Measurements from ENCODE around the gene MX1. TPM values are rescaled to one million over a fixed set of nuclear protein-coding genes. Genes with fewer than 3 reads are reported as not detected.

Gene MX1
- total RNA-seq, 1 experiment from 2014 or later = 90.0 TPM

- H3K36me3 ChIP-seq (ENCODE audit: insufficient read depth, low read length) = no peaks in the 10 kb centered on the region
- no peaks in the 10 kb centered on the region for H4K20me1 ChIP-seq (ENCODE audit: insufficient read depth, low read depth, low read length)
- no peaks in the 10 kb centered on the region for H3K4me1 ChIP-seq (ENCODE audit: low read length)
- H2AFZ ChIP-seq (ENCODE audit: low read length) = no peak overlapping the region
- DNase-seq = no peak
- no peak overlapping the region for H3K9ac ChIP-seq (ENCODE audit: low read length)
- H3K27me3 ChIP-seq (ENCODE audit: low read length) = no peaks in the 10 kb centered on the region
- H3K27ac ChIP-seq (ENCODE audit: low read length) = no peak overlapping the region
- H3K9me3 ChIP-seq (ENCODE audit: low read length) = no peaks in the 10 kb centered on the region
- no peaks in the 10 kb centered on the region for H3K9me2 ChIP-seq (replicated peaks; ENCODE audit: insufficient read depth, low read length)
- H3K79me2 ChIP-seq (ENCODE audit: low read length) = no peaks in the 10 kb centered on the region
- no peak overlapping the region for H3K4me2 ChIP-seq (ENCODE audit: low read depth, low read length, poor library complexity, severe bottlenecking)
- no peak overlapping the region for H3K4me3 ChIP-seq (ENCODE audit: low read length)
Observed at GRCh38 chr21:41402796-41403195, 23.2 kb upstream of the MX1 start.

GRCh38 chr21:41403331-41403730 lies 22.7 kb upstream of the MX1 start:
- no peak overlapping the region for H2AFZ ChIP-seq (ENCODE audit: low read length)
- no peak for DNase-seq
- H4K20me1 ChIP-seq (ENCODE audit: insufficient read depth, low read depth, low read length) = no peaks in the 10 kb centered on the region
- H3K4me2 ChIP-seq (ENCODE audit: low read depth, low read length, poor library complexity, severe bottlenecking) = no peak overlapping the region
- no peak overlapping the region for H3K4me3 ChIP-seq (ENCODE audit: low read length)
- H3K9ac ChIP-seq (ENCODE audit: low read length) = no peak overlapping the region
- no peaks in the 10 kb centered on the region for H3K36me3 ChIP-seq (ENCODE audit: insufficient read depth, low read length)
- H3K27ac ChIP-seq (ENCODE audit: low read length) = no peak overlapping the region
- H3K9me3 ChIP-seq (ENCODE audit: low read length) = no peaks in the 10 kb centered on the region
- H3K27me3 ChIP-seq (ENCODE audit: low read length) = no peaks in the 10 kb centered on the region
- H3K9me2 ChIP-seq (replicated peaks; ENCODE audit: insufficient read depth, low read length) = no peaks in the 10 kb centered on the region
- no peaks in the 10 kb centered on the region for H3K79me2 ChIP-seq (ENCODE audit: low read length)
- no peaks in the 10 kb centered on the region for H3K4me1 ChIP-seq (ENCODE audit: low read length)

- Histone ChIP-seq H3K79me2 (ENCODE audit: low read length) (no peaks in the 10 kb centered on the region), H3K36me3 (ENCODE audit: insufficient read depth, low read length) (no peaks in the 10 kb centered on the region)
Observed at GRCh38 chr21:41403966-41404365, 22.1 kb upstream of the MX1 start.

DNA sequence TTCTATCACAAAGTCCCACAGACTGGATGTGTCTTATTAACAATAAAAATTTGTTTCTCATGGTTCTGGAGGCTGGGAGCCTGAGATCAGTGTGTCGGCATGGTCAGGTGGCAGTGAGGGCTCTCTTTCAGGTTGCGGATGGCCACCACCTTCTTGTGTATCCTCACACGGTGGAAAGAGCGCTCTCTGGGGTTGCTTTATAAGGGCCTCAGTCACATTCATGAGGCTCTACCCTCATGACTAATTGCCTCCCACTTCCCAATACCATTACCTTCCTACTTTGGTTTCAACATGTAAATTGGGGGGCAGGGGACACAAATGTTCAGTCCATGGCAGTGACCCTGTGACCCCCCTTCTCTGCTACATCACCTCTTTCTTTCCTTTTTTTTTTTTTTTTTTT lies 20.7 kb upstream of the MX1 start:
- Histone ChIP-seq H3K27ac (ENCODE audit: low read length) (no peak overlapping the region), H3K9me3 (ENCODE audit: low read length) (no peaks in the 10 kb centered on the region), H4K20me1 (ENCODE audit: insufficient read depth, low read depth, low read length) (no peaks in the 10 kb centered on the region), H3K4me1 (ENCODE audit: low read length) (no peaks in the 10 kb centered on the region), H2AFZ (ENCODE audit: low read length) (no peak overlapping the region), H3K9ac (ENCODE audit: low read length) (no peak overlapping the region), H3K9me2 (replicated peaks; ENCODE audit: insufficient read depth, low read length) (no peaks in the 10 kb centered on the region), H3K27me3 (ENCODE audit: low read length) (no peaks in the 10 kb centered on the region), H3K36me3 (ENCODE audit: insufficient read depth, low read length) (no peaks in the 10 kb centered on the region), H3K4me2 (ENCODE audit: low read depth, low read length, poor library complexity, severe bottlenecking) (no peak overlapping the region), H3K4me3 (ENCODE audit: low read length) (no peak overlapping the region), H3K79me2 (ENCODE audit: low read length) (no peaks in the 10 kb centered on the region)
- no peak for DNase-seq

More at GRCh38 chr21:41403966-41404365, 22.1 kb upstream of the MX1 start:
- no peak overlapping the region for H3K27ac ChIP-seq (ENCODE audit: low read length)
- H3K9ac ChIP-seq (ENCODE audit: low read length) = no peak overlapping the region
- H3K27me3 ChIP-seq (ENCODE audit: low read length) = no peaks in the 10 kb centered on the region
- H3K4me1 ChIP-seq (ENCODE audit: low read length) = no peaks in the 10 kb centered on the region
- no peak overlapping the region for H2AFZ ChIP-seq (ENCODE audit: low read length)
- no peak overlapping the region for H3K4me3 ChIP-seq (ENCODE audit: low read length)
- H3K9me2 ChIP-seq (replicated peaks; ENCODE audit: insufficient read depth, low read length) = no peaks in the 10 kb centered on the region
- H4K20me1 ChIP-seq (ENCODE audit: insufficient read depth, low read depth, low read length) = no peaks in the 10 kb centered on the region
- no peaks in the 10 kb centered on the region for H3K9me3 ChIP-seq (ENCODE audit: low read length)
- no peak overlapping the region for H3K4me2 ChIP-seq (ENCODE audit: low read depth, low read length, poor library complexity, severe bottlenecking)
- DNase-seq = peak; percentile 29

GRCh38 chr21:41406340-41406739 lies 19.7 kb upstream of the MX1 start:
- no peaks in the 10 kb centered on the region for H3K27me3 ChIP-seq (ENCODE audit: low read length)
- H3K27ac ChIP-seq (ENCODE audit: low read length) = no peak overlapping the region
- no peaks in the 10 kb centered on the region for H4K20me1 ChIP-seq (ENCODE audit: insufficient read depth, low read depth, low read length)
- no peaks in the 10 kb centered on the region for H3K9me3 ChIP-seq (ENCODE audit: low read length)
- H3K4me3 ChIP-seq (ENCODE audit: low read length) = no peak overlapping the region
- H3K9ac ChIP-seq (ENCODE audit: low read length) = no peak overlapping the region
- H3K79me2 ChIP-seq (ENCODE audit: low read length) = no peaks in the 10 kb centered on the region
- H3K36me3 ChIP-seq (ENCODE audit: insufficient read depth, low read length) = no peaks in the 10 kb centered on the region
- DNase-seq = no peak
- no peaks in the 10 kb centered on the region for H3K9me2 ChIP-seq (replicated peaks; ENCODE audit: insufficient read depth, low read length)
- H2AFZ ChIP-seq (ENCODE audit: low read length) = no peak overlapping the region
- H3K4me2 ChIP-seq (ENCODE audit: low read depth, low read length, poor library complexity, severe bottlenecking) = no peak overlapping the region
- H3K4me1 ChIP-seq (ENCODE audit: low read length) = peaks cover 7% of the 10 kb centered on the region

DNA sequence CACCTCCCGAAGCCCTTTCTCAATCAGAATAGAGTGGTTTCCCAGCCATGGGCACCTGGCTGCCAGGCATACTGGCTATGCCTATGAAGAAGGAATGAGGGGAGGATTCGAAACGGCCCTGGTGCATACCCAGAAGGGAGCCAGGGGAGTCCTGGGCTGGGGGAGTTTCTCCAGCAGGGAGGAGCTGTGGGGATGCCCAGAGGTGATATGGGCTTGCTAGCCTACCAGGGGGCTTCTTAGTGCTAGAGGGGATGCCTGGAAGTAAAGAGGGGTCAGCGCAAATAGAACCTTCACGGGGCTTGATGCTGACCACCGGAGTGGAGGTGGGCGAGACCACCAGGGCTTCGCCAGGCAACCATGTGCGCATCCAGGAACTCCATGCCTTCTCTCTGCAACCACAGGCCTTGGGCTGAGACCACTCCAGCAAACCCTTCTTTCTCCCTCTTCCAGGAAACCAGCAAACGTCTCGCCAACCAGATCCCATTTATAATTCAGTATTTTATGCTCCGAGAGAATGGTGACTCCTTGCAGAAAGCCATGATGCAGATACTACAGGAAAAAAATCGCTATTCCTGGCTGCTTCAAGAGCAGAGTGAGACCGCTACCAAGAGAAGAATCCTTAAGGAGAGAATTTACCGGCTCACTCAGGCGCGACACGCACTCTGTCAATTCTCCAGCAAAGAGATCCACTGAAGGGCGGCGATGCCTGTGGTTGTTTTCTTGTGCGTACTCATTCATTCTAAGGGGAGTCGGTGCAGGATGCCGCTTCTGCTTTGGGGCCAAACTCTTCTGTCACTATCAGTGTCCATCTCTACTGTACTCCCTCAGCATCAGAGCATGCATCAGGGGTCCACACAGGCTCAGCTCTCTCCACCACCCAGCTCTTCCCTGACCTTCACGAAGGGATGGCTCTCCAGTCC lies 18.2 kb upstream of the MX1 start:
- Histone ChIP-seq H2AFZ (ENCODE audit: low read length) (no peak overlapping the region), H3K79me2 (ENCODE audit: low read length) (no peaks in the 10 kb centered on the region), H3K27ac (ENCODE audit: low read length) (no peak overlapping the region), H3K27me3 (ENCODE audit: low read length) (no peaks in the 10 kb centered on the region), H3K4me1 (ENCODE audit: low read length) (peaks cover 7% of the 10 kb centered on the region), H3K9ac (ENCODE audit: low read length) (no peak overlapping the region), H4K20me1 (ENCODE audit: insufficient read depth, low read depth, low read length) (no peaks in the 10 kb centered on the region), H3K4me2 (ENCODE audit: low read depth, low read length, poor library complexity, severe bottlenecking) (no peak overlapping the region), H3K4me3 (ENCODE audit: low read length) (no peak overlapping the region), H3K9me2 (replicated peaks; ENCODE audit: insufficient read depth, low read length) (no peaks in the 10 kb centered on the region), H3K36me3 (ENCODE audit: insufficient read depth, low read length) (no peaks in the 10 kb centered on the region), H3K9me3 (ENCODE audit: low read length) (no peaks in the 10 kb centered on the region)
- no peak for DNase-seq

DNA sequence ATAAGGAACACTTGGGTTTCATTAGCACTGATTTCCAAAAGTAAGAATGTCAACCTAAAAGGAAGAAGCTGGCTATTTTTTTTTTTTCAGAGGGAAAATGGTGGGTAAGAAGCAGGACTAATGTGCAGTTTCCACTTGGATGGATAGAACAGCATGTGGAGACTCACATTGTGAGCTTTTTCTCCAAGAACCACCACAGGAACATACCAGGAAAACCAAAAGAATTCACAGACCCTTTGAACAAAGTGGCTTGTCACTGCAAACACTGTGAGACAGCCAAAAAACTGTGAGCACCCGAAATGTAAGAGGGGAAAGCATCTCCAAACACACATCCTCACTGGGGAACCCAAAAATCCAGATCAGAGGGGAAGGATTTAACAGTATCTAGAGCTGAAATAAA lies 15.7 kb upstream of the MX1 start:
- Histone ChIP-seq H3K36me3 (ENCODE audit: insufficient read depth, low read length) (no peaks in the 10 kb centered on the region), H4K20me1 (ENCODE audit: insufficient read depth, low read depth, low read length) (no peaks in the 10 kb centered on the region), H3K27ac (ENCODE audit: low read length) (no peak overlapping the region), H3K27me3 (ENCODE audit: low read length) (no peaks in the 10 kb centered on the region), H3K9me2 (replicated peaks; ENCODE audit: insufficient read depth, low read length) (no peaks in the 10 kb centered on the region), H2AFZ (ENCODE audit: low read length) (no peak overlapping the region), H3K79me2 (ENCODE audit: low read length) (no peaks in the 10 kb centered on the region), H3K4me3 (ENCODE audit: low read length) (no peak overlapping the region), H3K9me3 (ENCODE audit: low read length) (no peaks in the 10 kb centered on the region), H3K4me1 (ENCODE audit: low read length) (peaks cover 7% of the 10 kb centered on the region), H3K4me2 (ENCODE audit: low read depth, low read length, poor library complexity, severe bottlenecking) (no peak overlapping the region), H3K9ac (ENCODE audit: low read length) (no peak overlapping the region)
- peak; percentile 33 for DNase-seq

DNA sequence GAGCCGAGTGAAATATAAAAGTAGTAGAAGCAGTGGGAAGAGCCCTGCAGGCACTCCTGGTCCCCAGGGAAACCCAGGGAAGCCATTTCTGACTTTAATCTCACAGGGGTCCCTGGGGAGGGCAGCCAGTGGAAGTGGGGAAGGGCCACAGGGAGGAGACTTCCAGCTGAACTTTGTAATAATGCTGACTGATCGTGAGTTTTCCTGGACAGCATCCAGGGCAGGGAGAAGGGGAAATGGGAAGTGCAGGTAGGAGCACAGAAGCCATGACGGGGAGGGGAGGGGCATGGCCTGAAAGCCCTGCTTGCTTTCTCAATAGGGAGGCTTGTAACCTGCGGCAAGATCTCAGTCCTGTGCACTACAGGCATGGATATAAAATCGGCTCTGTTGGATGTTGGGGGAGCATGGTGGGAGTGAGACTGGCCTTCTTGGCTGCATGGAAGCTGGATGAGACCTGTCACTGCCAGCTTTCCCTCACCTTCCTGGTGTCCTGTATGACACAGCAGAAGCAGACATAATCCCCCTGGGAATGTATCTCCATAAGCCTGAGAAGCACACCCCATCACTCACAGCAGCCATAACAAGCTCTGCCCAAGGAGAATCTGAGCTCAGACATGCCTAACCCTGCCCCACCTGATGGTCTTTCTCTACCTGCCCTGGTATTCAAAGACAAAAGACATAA lies 15.1 kb upstream of the MX1 start:
- Histone ChIP-seq H3K4me3 (ENCODE audit: low read length) (peak overlapping the region; percentile 32; the same call in 1 of the 2 replicates), H4K20me1 (ENCODE audit: insufficient read depth, low read depth, low read length) (no peaks in the 10 kb centered on the region), H3K36me3 (ENCODE audit: insufficient read depth, low read length) (no peaks in the 10 kb centered on the region), H3K9ac (ENCODE audit: low read length) (peak overlapping the region; percentile 6; the same call in 1 of the 2 replicates), H2AFZ (ENCODE audit: low read length) (no peak overlapping the region), H3K4me2 (ENCODE audit: low read depth, low read length, poor library complexity, severe bottlenecking) (peak overlapping the region; percentile 40), H3K4me1 (ENCODE audit: low read length) (peaks cover 7% of the 10 kb centered on the region), H3K9me3 (ENCODE audit: low read length) (no peaks in the 10 kb centered on the region), H3K9me2 (replicated peaks; ENCODE audit: insufficient read depth, low read length) (no peaks in the 10 kb centered on the region), H3K27ac (ENCODE audit: low read length) (no peak overlapping the region), H3K79me2 (ENCODE audit: low read length) (no peaks in the 10 kb centered on the region), H3K27me3 (ENCODE audit: low read length) (no peaks in the 10 kb centered on the region)
- DNase-seq = no peak
